AG09309 (cell line): Measurements from ENCODE around the gene CDH12.

Source experiments
- DNase-seq: peaks from one replicate; pipeline ENCODE4 v3.0.0-alpha.2; 2010; ENCODE audit warnings: low read depth
- H3K4me3 ChIP-seq: 2 replicates; pipeline ENCODE4 v1.5.1; 2011; ENCODE audit warnings: mild to moderate bottlenecking, low read depth, low read length, moderate library complexity; ENCODE audit not compliant: control insufficient read depth
- CTCF ChIP-seq: IDR thresholded peaks from 2 replicates; pipeline ENCODE4 v1.5.1; 2011; ENCODE audit warnings: mild to moderate bottlenecking, low read depth, low read length, inconsistent platforms; ENCODE audit not compliant: insufficient read depth, control insufficient read depth; ENCODE audit errors: missing control alignments

The CDH12 gene

DNA sequence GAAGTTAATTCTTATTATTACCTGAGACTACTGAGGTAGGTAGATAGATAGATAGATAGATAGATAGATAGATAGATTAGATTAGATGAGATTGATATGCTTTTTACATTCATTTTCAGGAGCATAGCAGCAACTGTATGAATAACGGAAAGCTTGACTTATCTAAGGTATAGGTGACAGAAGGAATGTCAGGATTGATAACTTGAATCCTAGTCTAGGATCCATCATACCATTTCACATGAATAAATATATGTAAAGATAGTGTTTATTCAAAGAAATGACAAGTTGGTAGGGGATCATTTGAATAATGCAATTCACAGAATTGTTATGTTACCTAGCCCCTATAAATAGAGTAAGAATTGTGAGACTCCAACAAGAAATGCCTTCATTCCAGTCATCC, 1008.2 kb downstream of the CDH12 start:
- H3K4me3 ChIP-seq: no peak overlapping the region
- no peak for TF ChIP-seq CTCF
- no peak for DNase-seq

DNA sequence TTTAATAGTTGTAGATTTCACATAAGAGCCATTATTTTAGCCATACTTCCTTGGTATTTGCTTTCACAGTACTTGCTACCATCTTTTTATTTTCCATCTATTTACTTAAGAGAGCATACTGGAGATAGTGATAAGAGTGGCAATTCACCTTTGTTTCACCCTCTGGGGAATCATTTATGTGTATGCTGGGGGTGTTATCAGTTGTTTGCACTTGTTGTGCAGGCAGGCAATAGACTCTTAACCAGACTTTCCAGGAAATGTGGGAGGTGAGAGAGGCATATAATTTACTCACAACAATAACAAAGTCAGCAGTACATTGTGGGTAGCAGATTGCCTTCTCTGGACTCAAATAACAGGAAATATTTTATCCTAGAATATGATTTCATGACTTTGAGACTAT, 1018.3 kb downstream of the CDH12 start:
- TF ChIP-seq CTCF: no peak
- no peak overlapping the region for H3K4me3 ChIP-seq

GRCh38 chr5:21831145-21831787, 1021.9 kb downstream of the CDH12 start:
- TF ChIP-seq CTCF: no peak
- DNase-seq: no peak
- H3K4me3 ChIP-seq: no peak overlapping the region

More for the DNA sequence above, 1018.3 kb downstream of the CDH12 start:
- DNase-seq: no peak

DNA sequence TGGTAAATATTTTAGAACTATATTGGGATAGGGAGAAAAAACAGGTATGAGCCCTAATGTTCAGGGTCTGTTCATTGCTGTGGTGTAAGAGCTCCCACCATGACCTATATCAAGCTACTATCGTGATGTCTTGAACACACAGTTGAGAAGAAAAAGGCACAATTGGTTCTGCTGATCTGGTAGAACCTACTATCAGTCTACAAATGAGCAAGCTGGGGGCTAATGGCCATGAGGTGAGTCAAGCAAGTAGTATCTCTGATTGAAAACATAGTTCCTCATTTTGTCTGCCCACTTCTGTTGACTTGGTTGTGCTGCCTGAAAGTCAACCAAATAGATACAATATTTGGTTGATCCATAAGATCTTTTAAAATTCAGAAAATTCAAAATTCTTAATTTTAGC, 1026.3 kb downstream of the CDH12 start:
- no peak for DNase-seq
- no peak for TF ChIP-seq CTCF
- H3K4me3 ChIP-seq: no peak overlapping the region

DNA sequence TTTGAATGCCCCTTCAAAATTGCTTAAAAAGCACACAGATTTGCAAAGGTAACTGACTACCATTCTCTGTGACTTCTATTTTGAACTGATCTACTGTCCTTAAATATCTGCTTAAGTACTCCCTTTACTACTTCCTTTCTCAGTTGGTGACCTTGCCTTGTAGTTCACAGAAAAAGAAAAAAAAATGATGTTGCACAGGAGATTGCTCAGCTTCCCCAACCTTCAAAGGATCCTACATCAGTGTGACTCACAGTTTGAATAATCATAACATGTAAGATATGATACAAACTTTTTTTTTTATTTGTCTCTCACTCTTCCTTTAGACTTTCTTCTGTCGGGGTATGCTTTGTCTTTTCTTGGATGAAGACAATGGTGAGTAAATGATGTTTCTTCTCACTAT, 1029.6 kb downstream of the CDH12 start:
- TF ChIP-seq CTCF: no peak
- no peak overlapping the region for H3K4me3 ChIP-seq
- no peak for DNase-seq

DNA sequence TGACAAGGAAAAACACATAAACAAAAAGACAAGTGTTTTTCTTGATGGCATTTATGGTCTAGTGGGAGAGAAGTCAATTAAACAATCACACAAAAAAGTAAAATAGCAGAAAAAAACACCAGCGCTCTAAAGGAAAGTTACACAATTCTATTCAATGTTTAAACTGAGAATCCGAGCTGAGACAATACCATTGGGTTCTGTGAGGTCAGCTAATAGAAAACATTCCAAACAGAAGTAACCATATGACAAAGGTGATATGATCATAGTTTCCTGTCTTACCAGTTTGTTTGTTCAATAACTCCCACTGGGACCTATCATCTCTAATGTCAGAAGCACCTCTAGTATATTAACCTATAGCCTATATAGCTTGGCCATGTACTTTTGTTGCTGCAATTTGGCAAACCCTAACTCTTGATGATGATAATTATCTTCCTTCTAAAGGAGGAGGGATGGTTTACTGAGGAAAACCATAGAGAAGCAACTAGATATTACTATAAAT, 1030.0 kb downstream of the CDH12 start:
- TF ChIP-seq CTCF: no peak
- H3K4me3 ChIP-seq: no peak overlapping the region
- no peak for DNase-seq
